Cardiac muscle cell (in vitro differentiated cells and primary cell): ENCODE measurements around the gene EDEM2. TPM values are rescaled to one million over a fixed set of nuclear protein-coding genes. Genes with fewer than 3 reads are reported as not detected.

Experiments
- DNase-seq, 2 donors: peaks; one replicate each; pipeline versions ENCODE4 v3.0.0 to v3.0.0-alpha.2; 2010 to 2017; ENCODE audit warnings: low read depth in 1 of 2, low spot score in 1 of 2
- H3K27ac ChIP-seq: fragments of 200-600 bp; sonication (generic); 2 replicates; pipeline ENCODE4 v1.5.1; 2016
- H3K27me3 ChIP-seq: fragments of 200-600 bp; sonication (generic); 2 replicates; pipeline ENCODE4 v1.6.0; 2016; ENCODE audit warnings: control low read depth
- H3K36me3 ChIP-seq: fragments of 200-600 bp; sonication (generic); 2 replicates; pipeline ENCODE4 v1.5.1; 2016; ENCODE audit warnings: control low read depth
- H3K4me1 ChIP-seq: fragments of 200-600 bp; sonication (generic); 2 replicates; pipeline ENCODE4 v1.8.1; 2017; ENCODE audit warnings: low read depth, mild to moderate bottlenecking, mixed run types
- H3K4me3 ChIP-seq: fragments of 200-600 bp; sonication (generic); 2 replicates; pipeline ENCODE4 v1.5.1; 2016; ENCODE audit warnings: mild to moderate bottlenecking
- H3K9me3 ChIP-seq: fragments of 200-600 bp; sonication (generic); 2 replicates; pipeline ENCODE4 v1.5.1; 2017; ENCODE audit warnings: low read depth, mild to moderate bottlenecking, control low read depth
- polyA plus RNA-seq: library from polyadenylated mRNA; unstranded; fragments of >200 nt; fragmentation: Nextera tagmentation; extraction: Ambion mirVana; gene quantifications from 2 replicates; pipeline ENCODE4 v1.2.1, GENCODE V29; 2016
- total RNA-seq: library from RNA; depleted of rRNA; stranded (reverse); fragments of >200 nt; gene quantifications from 2 replicates; pipeline ENCODE4 v1.2.3, GENCODE V29; 2016
- TF ChIP-seq, protein P1 (sequence below): IDR thresholded peaks from 2 replicates; pipeline ENCODE4 v1.5.1; 2012; ENCODE audit warnings: low read depth, mild to moderate bottlenecking, low read length

EDEM2 gene
- total and polyA plus RNA-seq, 2 experiments from 2014 or later, result 40.1 to 57.5 TPM

DNA sequence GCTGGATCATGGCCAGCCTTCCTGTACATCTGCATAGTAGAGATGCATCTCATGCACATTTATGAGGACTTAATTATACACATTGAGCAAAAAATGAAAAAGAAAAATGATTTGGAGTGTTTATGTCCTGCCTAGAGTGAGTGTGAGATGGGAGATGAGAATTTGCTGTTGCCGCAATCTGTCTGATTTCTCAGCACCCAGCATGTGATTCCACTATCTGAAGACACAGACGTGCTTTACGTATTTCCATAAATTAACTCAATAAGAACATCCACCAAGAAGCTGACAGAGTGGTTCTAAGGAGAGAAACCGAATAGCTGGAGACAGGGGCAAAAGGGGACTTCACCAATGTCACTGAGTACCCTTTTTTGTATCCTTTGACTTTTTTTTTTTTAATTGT lies 15.2 kb downstream of the EDEM2 start:
- Histone ChIP-seq H3K4me1 (peaks cover 29% of the 10 kb centered on the region), H3K4me3 (no peak overlapping the region), H3K36me3 (peaks cover 29% of the 10 kb centered on the region), H3K27me3 (no peaks in the 10 kb centered on the region), H3K9me3 (no peaks in the 10 kb centered on the region), H3K27ac (no peak overlapping the region)
- DNase-seq, result no peak
- TF ChIP-seq, protein P1, sequence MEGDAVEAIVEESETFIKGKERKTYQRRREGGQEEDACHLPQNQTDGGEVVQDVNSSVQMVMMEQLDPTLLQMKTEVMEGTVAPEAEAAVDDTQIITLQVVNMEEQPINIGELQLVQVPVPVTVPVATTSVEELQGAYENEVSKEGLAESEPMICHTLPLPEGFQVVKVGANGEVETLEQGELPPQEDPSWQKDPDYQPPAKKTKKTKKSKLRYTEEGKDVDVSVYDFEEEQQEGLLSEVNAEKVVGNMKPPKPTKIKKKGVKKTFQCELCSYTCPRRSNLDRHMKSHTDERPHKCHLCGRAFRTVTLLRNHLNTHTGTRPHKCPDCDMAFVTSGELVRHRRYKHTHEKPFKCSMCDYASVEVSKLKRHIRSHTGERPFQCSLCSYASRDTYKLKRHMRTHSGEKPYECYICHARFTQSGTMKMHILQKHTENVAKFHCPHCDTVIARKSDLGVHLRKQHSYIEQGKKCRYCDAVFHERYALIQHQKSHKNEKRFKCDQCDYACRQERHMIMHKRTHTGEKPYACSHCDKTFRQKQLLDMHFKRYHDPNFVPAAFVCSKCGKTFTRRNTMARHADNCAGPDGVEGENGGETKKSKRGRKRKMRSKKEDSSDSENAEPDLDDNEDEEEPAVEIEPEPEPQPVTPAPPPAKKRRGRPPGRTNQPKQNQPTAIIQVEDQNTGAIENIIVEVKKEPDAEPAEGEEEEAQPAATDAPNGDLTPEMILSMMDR, result no peak

DNA sequence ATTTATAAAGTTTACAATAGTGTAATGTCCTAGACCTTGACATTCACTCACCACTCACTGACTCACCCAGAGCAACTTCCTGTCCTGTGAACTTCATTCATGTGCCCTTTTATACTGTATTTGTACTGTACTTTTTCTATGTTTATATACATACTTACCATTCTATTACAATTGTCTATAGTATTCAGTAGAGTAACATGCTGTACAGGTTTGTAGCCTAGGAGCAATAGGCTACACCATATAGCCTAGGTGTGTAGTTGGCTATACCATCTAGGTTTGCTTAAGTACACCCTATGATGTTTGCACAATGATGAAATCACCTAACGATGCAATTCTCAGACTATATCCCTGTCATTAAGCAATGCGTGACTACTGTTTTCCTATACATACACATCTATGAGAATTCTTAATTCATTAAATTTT lies 17.5 kb downstream of the EDEM2 start:
- Histone ChIP-seq H3K36me3 (peaks cover 34% of the 10 kb centered on the region), H3K27me3 (no peaks in the 10 kb centered on the region), H3K4me3 (no peak overlapping the region), H3K27ac (no peak overlapping the region), H3K4me1 (peaks cover 11% of the 10 kb centered on the region), H3K9me3 (no peaks in the 10 kb centered on the region)
- TF ChIP-seq, protein P1, result no peak
- peak in 1 of 2 donors; percentile 46 for DNase-seq

DNA sequence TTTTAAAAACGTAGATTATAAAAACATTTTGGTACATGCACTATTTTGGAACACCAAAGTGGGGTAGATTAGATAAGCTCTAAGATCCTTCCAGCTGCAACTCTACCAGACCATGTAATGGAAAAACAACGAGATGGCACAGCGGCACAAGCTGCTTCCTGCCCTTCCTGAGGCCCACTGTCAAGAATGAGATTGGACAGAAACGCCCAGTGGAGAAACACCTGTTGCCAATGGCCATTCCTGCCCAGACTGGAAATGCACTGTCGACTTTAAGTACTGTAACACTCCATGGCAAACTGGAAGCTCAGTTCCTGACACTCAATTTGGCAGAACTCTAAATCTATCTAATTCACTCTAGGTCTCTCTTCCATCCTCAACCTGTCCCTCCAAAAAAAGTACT lies 21.4 kb downstream of the EDEM2 start:
- Histone ChIP-seq H3K4me3 (no peak overlapping the region), H3K27ac (peak overlapping the region; percentile 25), H3K27me3 (no peaks in the 10 kb centered on the region), H3K9me3 (no peaks in the 10 kb centered on the region), H3K4me1 (peaks cover 13% of the 10 kb centered on the region), H3K36me3 (peaks cover 32% of the 10 kb centered on the region)
- TF ChIP-seq, protein P1, result no peak
- no peak for DNase-seq

DNA sequence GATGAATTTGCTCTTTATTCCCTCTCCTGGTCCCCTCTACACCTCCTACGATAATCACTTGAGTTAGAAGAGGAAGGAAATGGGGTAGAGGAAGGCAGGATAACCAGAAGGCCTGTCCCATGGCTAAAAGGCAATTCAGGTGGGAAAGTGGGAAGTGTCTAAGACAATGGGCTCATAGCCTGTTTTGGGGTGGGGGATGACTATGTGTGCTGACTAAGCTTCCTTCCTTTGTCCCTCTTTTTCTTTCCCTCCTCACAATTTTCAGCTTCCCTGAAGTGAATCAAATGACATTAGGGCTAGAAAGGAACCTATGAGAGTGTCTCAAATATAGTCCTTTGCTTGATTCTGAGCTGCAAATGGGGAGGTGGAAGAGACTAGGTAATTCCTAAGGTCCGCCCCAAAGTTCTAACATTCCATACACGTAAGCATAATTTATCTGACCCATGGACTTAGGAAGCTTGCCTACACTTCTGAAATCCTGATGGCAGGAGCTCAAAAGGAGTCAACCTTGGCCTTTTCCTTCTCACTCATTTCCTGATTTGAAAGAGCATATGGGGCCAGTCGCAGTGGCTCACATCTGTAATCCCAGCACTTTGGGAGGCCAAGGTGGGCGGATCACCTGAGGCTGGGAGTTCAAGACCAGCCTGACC lies 24.3 kb downstream of the EDEM2 start:
- TF ChIP-seq, protein P1, result no peak
- peaks cover 9% of the 10 kb centered on the region for H3K4me1 ChIP-seq
- H3K4me3 ChIP-seq, result no peak overlapping the region
- H3K27me3 ChIP-seq, result no peaks in the 10 kb centered on the region
- peaks cover 21% of the 10 kb centered on the region for H3K36me3 ChIP-seq
- DNase-seq, result no peak
- no peak overlapping the region for H3K27ac ChIP-seq
- no peaks in the 10 kb centered on the region for H3K9me3 ChIP-seq

DNA sequence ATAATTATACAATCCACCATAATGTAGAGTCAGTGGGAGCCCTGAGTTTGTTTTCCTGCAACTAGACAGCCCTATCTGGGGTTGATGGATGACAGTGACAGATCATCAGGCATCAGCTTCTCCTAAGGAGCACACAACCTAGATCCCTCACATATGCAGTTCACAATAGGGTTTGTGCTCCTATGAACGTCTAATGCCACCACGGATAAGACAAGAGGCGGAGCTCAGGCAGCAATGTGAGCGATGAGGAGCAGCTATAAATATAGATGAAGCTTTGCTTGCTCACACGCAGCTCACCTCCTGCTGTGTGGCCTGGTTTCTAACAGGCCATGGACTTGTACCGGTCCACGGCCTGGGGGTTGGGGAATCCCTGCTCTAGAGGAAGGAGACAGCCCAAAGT lies 25.9 kb downstream of the EDEM2 start:
- no peaks in the 10 kb centered on the region for H3K9me3 ChIP-seq
- peaks cover 9% of the 10 kb centered on the region for H3K4me1 ChIP-seq
- peak in 1 of 2 donors; percentile 25 for DNase-seq
- H3K4me3 ChIP-seq, result no peak overlapping the region
- H3K36me3 ChIP-seq, result peaks cover 13% of the 10 kb centered on the region
- no peaks in the 10 kb centered on the region for H3K27me3 ChIP-seq
- TF ChIP-seq, protein P1, result no peak
- peak overlapping the region; percentile 86 for H3K27ac ChIP-seq
